MCF 10A (cell line): ENCODE data around the gene AARS2. TPM values are rescaled to one million over a fixed set of nuclear protein-coding genes. Genes with fewer than 3 reads are reported as not detected.
"Not testable (repeated sequence)": the region's sequence is repeated elsewhere in the genome, so short reads cannot be mapped to it uniquely, and the experiment has no call there.

Source experiments
- BruUV-seq: library from RNA; stranded (reverse); fragments of 400-500 nt; replicated peaks from 2 replicates; lab custom pipeline; 2021; lab: Mats Ljungman, UMichigan
- CTCF ChIA-PET: fragments of 300-600 bp; sonication (Branson Sonifier 250); formaldehyde crosslinking; extraction: SDS; loops from one replicate; lab custom pipeline; 2021; ENCODE audit warnings: antibody characterized with exemption, inconsistent platforms; lab: Yijun Ruan, JAX
- POLR2A ChIA-PET: fragments of 300-600, 350-650 bp; sonication (Branson Sonifier 250); formaldehyde crosslinking; extraction: SDS; loops from one replicate; lab custom pipeline; 2020; ENCODE audit warnings: antibody characterized with exemption, inconsistent platforms; lab: Yijun Ruan, JAX
- DNase-seq: peaks from one replicate; pipeline ENCODE4 v3.0.0-alpha.2; 2018; ENCODE audit not compliant: unreplicated experiment
- H3K27ac Mint-ChIP-seq: one replicate; pipeline ENCODE4 v1.8.0; 2022; ENCODE audit warnings: mild to moderate bottlenecking, low read depth, mixed read lengths; ENCODE audit not compliant: unreplicated experiment
- H3K27me3 Mint-ChIP-seq: one replicate; pipeline ENCODE4 v1.8.0; 2022; ENCODE audit warnings: mixed read lengths; ENCODE audit not compliant: insufficient read depth, unreplicated experiment
- H3K36me3 Mint-ChIP-seq: one replicate; pipeline ENCODE4 v1.8.0; 2022; ENCODE audit warnings: mild to moderate bottlenecking, moderate library complexity, mixed read lengths; ENCODE audit not compliant: insufficient read depth, unreplicated experiment
- H3K4me1 Mint-ChIP-seq: one replicate; pipeline ENCODE4 v1.8.0; 2022; ENCODE audit warnings: mixed read lengths; ENCODE audit not compliant: insufficient read depth, unreplicated experiment
- H3K4me3 Mint-ChIP-seq: one replicate; pipeline ENCODE4 v1.8.0; 2022; ENCODE audit warnings: mild to moderate bottlenecking, moderate library complexity, mixed read lengths; ENCODE audit not compliant: unreplicated experiment
- H3K9me3 Mint-ChIP-seq: one replicate; pipeline ENCODE4 v1.8.0; 2022; ENCODE audit warnings: mixed read lengths; ENCODE audit not compliant: unreplicated experiment
- CTCF ChIP-seq: fragments of 200-600 bp; IDR thresholded peaks from one replicate; pipeline ENCODE4 v1.8.0; 2022; ENCODE audit warnings: antibody characterized with exemption, mild to moderate bottlenecking; ENCODE audit not compliant: unreplicated experiment
- intact Hi-C: fragments of 100-400 bp; cut with micrococcal nuclease; formaldehyde crosslinking; loops from 2 replicates; pipeline ENCODE4 v1.14.1; 2022
- total RNA-seq: library from RNA; stranded (reverse); gene quantifications from 2 replicates; pipeline ENCODE4 v1.2.3, GENCODE V29; 2022

AARS2 gene
- total RNA-seq, 1 experiment from 2014 or later = 15.5 TPM

GRCh38 chr6:44333273-44333919, 20.2 kb upstream of the AARS2 start:
- H3K9me3 Mint-ChIP-seq = no peaks in the 10 kb centered on the region
- H3K4me3 Mint-ChIP-seq = no peak overlapping the region
- CTCF ChIA-PET = interaction anchor here (0.5 to 9.8 kb wide), 7 partner anchors 13 to 161 kb away, joined by 3 to 214 read pairs (median 3); partner anchors contain the start of genes AARS2, NFKBIE and TMEM151B
- H3K27ac Mint-ChIP-seq = no peak overlapping the region
- POLR2A ChIA-PET = interaction anchor here (0.7 to 0.8 kb wide), 2 partner anchors 53 to 54 kb away, joined by 3 to 4 read pairs; partner anchors contain the start of gene CDC5L
- no TSS peak for BruUV-seq
- no peaks in the 10 kb centered on the region for H3K36me3 Mint-ChIP-seq
- peaks cover 31% of the 10 kb centered on the region for H3K27me3 Mint-ChIP-seq
- TF ChIP-seq CTCF = no peak
- intact Hi-C loops = no loop called here
- H3K4me1 Mint-ChIP-seq = no peaks in the 10 kb centered on the region
- DNase-seq = no peak

GRCh38 chr6:44332585-44332984, 19.4 kb upstream of the AARS2 start:
- ChIA-PET CTCF (interaction anchor here (0.6 to 9.8 kb wide), 5 partner anchors 14 to 160 kb away, joined by 3 to 214 read pairs (median 7); partner anchors contain the start of genes AARS2, NFKBIE and TMEM151B), POLR2A (interaction anchor here (0.7 to 0.8 kb wide), 2 partner anchors 54 to 55 kb away, joined by 3 to 4 read pairs; partner anchors contain the start of gene CDC5L)
- peaks cover 31% of the 10 kb centered on the region for H3K27me3 Mint-ChIP-seq
- H3K36me3 Mint-ChIP-seq = no peaks in the 10 kb centered on the region
- TF ChIP-seq CTCF = no peak
- no peak for DNase-seq
- H3K9me3 Mint-ChIP-seq = no peaks in the 10 kb centered on the region
- H3K27ac Mint-ChIP-seq = no peak overlapping the region
- BruUV-seq = no TSS peak
- intact Hi-C loops = no loop called here
- no peaks in the 10 kb centered on the region for H3K4me1 Mint-ChIP-seq
- no peak overlapping the region for H3K4me3 Mint-ChIP-seq

- intact Hi-C loops = no loop called here
- Mint-ChIP-seq H3K36me3 (no peaks in the 10 kb centered on the region), H3K27me3 (peaks cover 12% of the 10 kb centered on the region), H3K4me1 (no peaks in the 10 kb centered on the region), H3K4me3 (no peak overlapping the region), H3K27ac (no peak overlapping the region), H3K9me3 (no peaks in the 10 kb centered on the region)
- POLR2A ChIA-PET = no interaction called here
- no TSS peak for BruUV-seq
- CTCF ChIA-PET = interaction anchor here (0.9 to 1.7 kb wide), 3 partner anchors 8 to 62 kb away, joined by 3 to 6 read pairs (median 3); no protein-coding TSS in a partner anchor
- DNase-seq = no peak
- TF ChIP-seq CTCF = no peak
Observed at GRCh38 chr6:44329858-44330257, 16.7 kb upstream of the AARS2 start.

GRCh38 chr6:44328203-44328602, 15.1 kb upstream of the AARS2 start:
- H3K4me3 Mint-ChIP-seq, POLR2A ChIA-PET, H3K4me1 Mint-ChIP-seq, H3K36me3 Mint-ChIP-seq, BruUV-seq, intact Hi-C loops, H3K9me3 Mint-ChIP-seq, DNase-seq, H3K27ac Mint-ChIP-seq, CTCF ChIA-PET: not testable (repeated sequence)
- H3K27me3 Mint-ChIP-seq = peaks cover 12% of the 10 kb centered on the region
